NCI-H82 treated with DMSO at 0.1 percent for 48 hours (cell line): ENCODE measurements around the gene ISG15.
"Not testable (repeated sequence)": the region's sequence is repeated elsewhere in the genome, so short reads cannot be mapped to it uniquely, and the experiment has no call there.

ENCODE experiments used
- DNase-seq: peaks from one replicate; lab custom pipeline; 2025; ENCODE audit not compliant: unreplicated experiment; lab: John Stamatoyannopoulos, UW

ISG15 gene

DNA sequence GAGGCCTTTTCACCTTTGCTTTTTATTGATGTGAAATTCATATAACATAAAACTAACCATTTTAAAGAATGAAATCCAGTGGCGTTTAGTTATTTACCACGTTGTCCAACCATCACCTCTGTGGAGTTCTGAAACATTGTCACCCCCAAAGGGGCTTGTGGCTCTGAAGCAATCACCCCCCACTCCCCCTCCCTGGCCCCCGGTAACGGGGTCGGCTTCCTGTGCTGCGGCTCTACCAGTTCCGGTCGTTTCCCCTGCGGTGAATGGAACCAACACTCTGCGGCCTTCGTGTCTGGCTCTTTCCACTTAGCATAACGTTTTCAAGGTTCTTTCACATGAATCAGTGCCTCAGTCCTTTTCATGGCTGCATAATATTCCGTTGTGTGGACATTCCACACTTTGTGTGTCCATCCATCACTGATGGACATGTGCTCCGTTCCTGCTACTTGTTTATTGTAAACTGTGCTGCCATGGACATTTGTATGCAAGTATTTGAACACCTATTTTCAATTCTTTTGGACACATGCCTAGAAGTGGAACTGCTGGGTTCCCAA lies 1.8 kb upstream of the ISG15 start:
- no peak for DNase-seq

- not testable (repeated sequence) for DNase-seq
Measured at GRCh38 chr1:1012736-1013104, 577 bp upstream of the ISG15 start.

- DNase-seq, result no peak
Measured at GRCh38 chr1:1013922-1014648, 788 bp downstream of the ISG15 start.

DNA sequence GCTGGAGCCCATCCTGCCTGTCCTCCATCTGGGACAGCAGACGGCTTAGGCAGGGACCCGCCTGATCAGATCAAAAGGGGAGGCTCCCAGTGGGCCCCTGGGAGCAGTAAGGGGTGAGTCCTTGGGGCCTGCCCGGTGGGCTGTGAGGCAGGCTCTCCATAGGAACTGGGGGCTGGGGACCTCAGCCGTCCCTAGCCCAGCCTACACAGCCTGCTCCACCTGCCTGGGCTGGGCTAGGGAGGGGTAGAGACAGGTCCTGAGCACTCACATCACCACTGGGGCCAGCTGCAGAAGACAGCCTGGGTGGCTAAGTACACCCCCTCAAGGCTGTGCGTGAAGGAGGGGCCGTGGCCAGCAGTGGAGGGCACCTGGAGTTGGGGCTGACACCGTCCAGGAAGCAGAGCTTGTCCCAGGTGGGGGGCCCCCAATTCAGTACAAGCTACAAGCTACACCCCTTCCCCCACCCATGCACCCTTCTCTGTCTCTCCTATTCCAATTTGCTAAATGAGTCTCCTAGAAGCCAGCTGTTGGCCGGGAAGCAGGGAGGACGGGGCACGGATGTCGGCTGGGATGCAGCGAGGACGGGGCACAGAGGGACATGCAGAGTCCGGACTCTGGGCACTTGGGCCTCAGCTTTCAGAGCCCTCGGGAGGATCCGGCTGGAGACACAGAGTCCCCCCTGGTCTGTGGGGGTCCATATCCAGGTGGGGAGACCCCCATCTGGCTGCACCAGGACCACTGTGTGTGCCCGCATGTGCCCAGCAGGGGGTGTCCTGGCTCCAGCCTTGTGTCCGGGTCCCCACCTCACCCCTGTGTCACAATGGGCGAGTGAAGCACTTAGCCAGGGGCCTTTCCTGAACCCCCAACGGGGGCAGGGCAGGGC lies 1.7 kb downstream of the ISG15 start:
- no peak for DNase-seq

DNA sequence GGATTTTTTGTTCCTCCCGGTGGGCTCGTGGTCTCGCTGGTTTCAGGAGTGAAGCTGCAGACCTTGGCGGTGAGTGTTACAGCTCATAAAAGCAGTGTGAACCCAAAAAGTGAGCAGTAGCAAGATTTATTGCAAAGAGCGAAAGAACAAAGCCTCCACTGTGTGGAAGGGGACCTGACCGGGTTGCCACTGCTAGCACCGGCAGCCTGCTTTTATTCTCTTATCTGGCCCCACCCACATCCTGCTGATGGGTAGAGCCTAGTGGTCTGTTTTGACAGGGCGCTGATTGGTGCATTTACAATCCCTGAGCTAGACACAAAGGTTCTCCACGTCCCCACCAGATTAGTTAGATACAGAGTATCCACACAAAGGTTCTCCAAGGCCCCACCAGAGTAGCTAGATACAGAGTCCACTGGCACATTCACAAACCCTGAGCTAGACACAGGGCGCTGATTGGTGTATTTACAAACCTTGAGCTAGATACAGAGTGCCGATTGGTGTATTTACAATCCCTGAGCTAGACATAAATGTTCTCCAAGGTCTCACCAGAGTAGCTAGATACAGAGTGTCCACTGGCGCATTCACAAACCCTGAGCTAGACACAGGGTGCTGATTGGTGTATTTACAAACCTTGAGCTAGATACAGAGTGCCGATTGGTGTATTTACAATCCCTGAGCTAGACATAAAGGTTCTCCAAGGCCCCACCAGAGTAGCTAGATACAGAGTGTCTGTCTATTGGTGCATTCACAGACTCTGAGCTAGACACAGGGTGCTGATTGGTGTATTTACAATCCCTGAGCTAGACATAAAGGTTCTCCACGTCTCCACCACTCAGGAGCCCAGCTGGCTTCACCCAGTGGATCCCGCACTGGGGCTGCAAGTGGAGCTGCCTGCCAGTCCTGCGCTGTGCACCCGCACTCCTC lies 4.4 kb downstream of the ISG15 start:
- DNase-seq, result not testable (repeated sequence)

DNA sequence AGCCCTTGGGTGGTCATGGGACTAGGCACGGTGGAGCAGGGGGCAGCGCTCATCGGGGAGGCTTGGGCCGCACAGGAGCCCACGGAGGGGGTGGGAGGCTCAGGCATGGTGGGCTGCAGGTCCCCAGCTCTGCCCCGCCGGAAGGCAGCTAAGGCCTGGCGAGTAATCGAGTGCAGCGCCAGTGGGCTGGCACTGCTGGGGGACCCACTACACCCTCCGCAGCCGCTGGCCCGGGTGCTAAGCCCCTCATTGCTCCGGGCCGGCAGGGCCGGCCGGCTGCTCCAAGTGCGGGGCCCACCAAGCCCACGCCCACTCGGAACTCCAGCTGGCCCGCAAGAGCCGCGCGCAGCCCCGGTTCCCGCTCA lies 5.0 kb downstream of the ISG15 start:
- DNase-seq, result not testable (repeated sequence)

DNA sequence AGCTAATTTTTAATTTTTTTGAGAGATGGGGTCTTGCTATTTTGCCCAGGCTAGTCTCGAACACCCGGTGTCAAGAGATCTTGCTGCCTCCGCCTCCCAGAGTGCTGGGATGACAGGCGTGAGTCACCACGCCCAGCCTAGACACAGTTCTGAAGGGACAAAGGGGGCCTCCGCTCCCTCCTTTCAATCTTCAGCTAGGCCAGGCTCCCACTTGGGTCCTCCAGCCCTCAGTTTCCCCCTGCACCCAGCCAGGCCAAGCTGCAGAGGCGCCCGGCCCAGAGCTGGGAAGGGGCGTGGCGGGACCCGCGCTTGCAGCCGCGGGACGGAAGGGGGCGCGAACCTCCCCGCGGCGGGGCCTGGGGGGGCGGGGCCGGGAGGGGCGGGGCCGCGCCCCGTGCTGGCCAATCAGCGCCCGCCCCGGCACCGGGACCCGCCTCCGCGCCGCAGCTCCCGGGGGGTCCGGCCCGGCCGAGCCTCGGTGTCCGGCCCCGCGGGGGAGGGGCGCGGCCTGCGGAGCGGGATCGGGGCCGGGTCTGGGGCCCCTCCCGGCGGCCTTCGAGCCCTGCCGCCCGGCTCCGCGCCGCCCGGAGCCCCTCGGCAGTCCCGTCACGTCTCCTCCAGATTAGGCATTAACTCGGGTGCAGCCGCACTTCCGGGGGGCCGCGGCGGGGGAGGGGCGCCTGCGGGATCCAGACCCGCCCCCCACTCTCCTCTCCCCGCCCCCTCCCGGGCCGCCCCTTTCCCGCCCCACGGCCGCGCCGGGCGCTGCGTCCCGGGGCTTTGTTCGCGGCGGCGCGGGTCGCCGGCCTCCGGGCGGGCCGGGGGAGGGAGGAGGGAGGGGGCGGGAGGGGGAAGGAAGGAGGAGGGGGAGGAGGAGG lies 6.1 kb downstream of the ISG15 start:
- DNase-seq, result peak; percentile 19

GRCh38 chr1:1020000-1020404 lies 6.7 kb downstream of the ISG15 start, which contains the start of gene AGRN:
Gene AGRN, plus strand, starts transcription at chr1:1020120. Its CDS starts 53 bp downstream, at chr1:1020173.
- no peak for DNase-seq

DNA sequence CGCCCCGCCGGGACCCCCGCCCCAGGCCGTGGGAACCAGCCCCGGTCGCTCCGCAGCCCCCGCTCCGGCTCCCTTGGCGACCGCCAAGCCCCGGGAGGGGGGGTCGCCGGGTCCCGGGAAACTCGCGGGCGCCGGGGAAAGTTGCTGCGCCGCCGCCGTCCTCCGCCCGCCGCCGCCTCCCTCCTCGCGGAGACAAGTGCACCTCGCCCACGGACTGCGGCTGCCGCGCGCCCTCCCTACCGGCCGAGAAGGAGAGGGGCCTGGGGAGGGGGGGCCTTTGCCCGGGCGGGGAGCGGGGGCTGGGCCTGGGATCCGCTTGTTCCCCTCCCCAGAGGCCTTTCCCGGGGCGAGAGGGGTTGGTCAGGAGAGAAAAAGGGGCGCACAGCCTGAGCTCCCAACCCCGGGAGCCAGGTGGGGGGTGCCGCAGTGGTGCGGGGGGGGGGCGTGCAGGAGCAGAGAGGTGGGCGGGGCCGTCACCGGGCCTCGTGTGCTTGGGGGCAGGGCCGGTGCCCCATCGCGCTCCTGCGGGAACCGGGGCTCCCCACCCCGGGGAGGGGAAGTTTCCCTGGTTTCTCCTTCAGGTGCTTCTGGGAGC lies 7.2 kb downstream of the ISG15 start:
- no peak for DNase-seq

GRCh38 chr1:1021010-1021919 lies 8.0 kb downstream of the ISG15 start:
- DNase-seq, result no peak

- no peak for DNase-seq
Measured at GRCh38 chr1:1021920-1022259, 8.6 kb downstream of the ISG15 start.

- no peak for DNase-seq
Measured at GRCh38 chr1:1022302-1023009, 9.2 kb downstream of the ISG15 start.

DNA sequence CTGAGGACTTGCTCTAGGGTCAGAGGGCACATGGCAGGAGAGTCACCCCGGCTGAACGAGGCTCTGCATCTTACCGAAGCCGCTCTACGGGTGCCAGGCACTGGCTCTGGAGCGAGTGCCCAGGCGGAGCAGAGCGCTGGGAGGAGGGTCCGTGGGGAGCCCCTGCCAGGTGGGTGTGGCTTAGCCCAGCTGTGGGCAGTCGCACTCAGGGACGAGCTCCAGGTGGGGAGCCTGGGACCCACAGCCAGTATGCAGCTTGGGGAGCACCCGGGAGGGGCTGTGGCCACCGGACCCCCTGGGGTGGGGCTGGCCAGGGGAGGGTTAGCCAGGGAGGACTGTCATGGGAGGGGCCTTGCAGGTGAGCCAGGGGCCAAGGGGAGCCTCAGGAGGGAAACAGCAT lies 10.4 kb downstream of the ISG15 start:
- no peak for DNase-seq

- no peak for DNase-seq
Measured at GRCh38 chr1:1024149-1024770, 11.0 kb downstream of the ISG15 start.

DNA sequence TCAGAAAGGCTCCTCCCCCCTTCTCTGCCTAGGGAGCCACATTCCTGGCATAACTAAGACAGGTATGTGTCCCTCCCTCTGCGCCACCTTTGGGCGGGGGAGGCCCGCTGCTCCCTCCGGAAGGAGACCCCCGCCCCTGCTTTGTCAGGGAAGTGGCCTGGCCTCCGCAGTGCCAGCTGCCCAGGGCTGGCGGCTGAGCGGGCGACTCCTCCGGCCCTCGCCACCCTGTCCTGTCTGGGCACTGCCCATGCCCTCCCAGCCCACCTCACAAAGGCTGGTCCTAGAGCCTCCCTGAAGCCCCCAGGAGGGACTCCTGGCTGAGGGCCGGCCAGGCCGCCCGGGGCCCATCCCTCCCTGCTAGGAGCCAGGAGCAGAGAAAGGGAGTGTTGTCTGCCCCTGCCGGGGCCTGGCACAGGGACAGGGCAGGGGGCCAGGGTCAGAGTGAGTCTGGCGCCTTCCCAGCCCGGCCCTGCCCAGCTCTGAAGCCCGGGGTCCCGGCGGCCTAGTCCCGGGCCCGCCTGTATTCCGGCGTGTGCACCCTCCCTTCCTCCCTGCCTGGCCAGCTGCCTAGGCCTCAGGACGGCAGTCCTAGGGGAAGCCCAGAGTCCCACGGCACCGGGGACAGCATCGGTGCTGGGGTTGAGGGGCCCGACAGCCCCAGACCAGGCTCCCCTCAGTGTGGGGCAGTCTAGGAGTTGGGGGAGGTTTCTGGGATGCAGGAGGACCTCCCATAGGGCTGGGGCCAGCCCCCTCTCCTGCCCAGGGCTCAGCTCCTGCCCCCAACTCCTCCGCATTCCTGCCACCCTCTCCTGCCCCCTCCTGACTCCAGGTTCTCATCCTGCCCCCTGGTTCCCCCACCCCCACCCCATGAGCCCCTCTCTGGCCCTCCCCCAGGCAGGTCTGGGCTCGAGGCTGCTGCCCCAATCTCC lies 11.7 kb downstream of the ISG15 start:
- DNase-seq, result no peak

GRCh38 chr1:1025730-1026129 lies 12.4 kb downstream of the ISG15 start:
- DNase-seq, result no peak
